A549 (cell line): ENCODE results near the gene KRT84. TPM values are rescaled to one million over a fixed set of nuclear protein-coding genes. Genes with fewer than 3 reads are reported as not detected.

ENCODE experiments used
- ATAC-seq, 2 experiments: fragments of 200-7000 bp in 1 of 2; fragments of >200 bp in 1 of 2; cut with Nextera tagmentation in 1 of 2; cut with Tn5 transposase in 1 of 2; 3 replicates each; pipeline versions ENCODE4 v1.8.0 to v1.9.1; 2018 to 2020; ENCODE audit warnings: mild to moderate bottlenecking in 1 of 2, moderate library complexity in 1 of 2
- CTCF ChIA-PET: fragments of 300-600 bp; sonication (Branson Sonifier 250); formaldehyde crosslinking; extraction: SDS; loops from one replicate; lab custom pipeline; 2021; ENCODE audit warnings: antibody characterized with exemption, inconsistent platforms; lab: Yijun Ruan, JAX
- POLR2A ChIA-PET: fragments of 350-600 bp; formaldehyde crosslinking; extraction: SDS; loops from one replicate; lab custom pipeline; 2021; ENCODE audit warnings: antibody characterized with exemption, inconsistent platforms; lab: Yijun Ruan, JAX
- DNase-seq, 2 experiments: peaks; one replicate each; pipeline versions ENCODE4 v3.0.0 to v3.0.0-alpha.2; 2011 to 2016; ENCODE audit warnings: low read depth in 1 of 2, low spot score in 1 of 2
- FAIRE-seq: peaks from 2 replicates; lab custom pipeline; 2011; peaks lifted over from hg19 to GRCh38; lab: Jason Lieb, UNC
- H3K27ac ChIP-seq, 2 experiments: fragments of >200 bp; sonication (Bioruptor Twin); formaldehyde crosslinking; 3 replicates each; pipeline ENCODE4 v1.5.1; 2016 to 2017
- H3K4me1 ChIP-seq: fragments of >200 bp; sonication (Bioruptor Twin); formaldehyde crosslinking; 3 replicates; pipeline ENCODE4 v1.6.1; 2016
- H3K4me2 ChIP-seq: fragments of >200 bp; sonication (Bioruptor Twin); formaldehyde crosslinking; 3 replicates; pipeline ENCODE4 v1.6.1; 2016
- H3K4me3 ChIP-seq: fragments of >200 bp; sonication (Bioruptor Twin); formaldehyde crosslinking; 3 replicates; pipeline ENCODE4 v1.5.1; 2016
- H3K9me3 ChIP-seq: fragments of >200 bp; sonication (Bioruptor Twin); formaldehyde crosslinking; 3 replicates; pipeline ENCODE4 v1.6.1; 2016
- CTCF ChIP-seq: fragments of >200 bp; sonication (Bioruptor Twin); formaldehyde crosslinking; IDR thresholded peaks from 3 replicates; pipeline ENCODE4 v1.5.1; 2016
- EHF ChIP-seq: fragments of 250-450 bp; sonication (Bioruptor Pico); IDR thresholded peaks from 2 replicates; pipeline ENCODE4 v1.5.0; 2020; ENCODE audit warnings: mild to moderate bottlenecking
- ELK1 ChIP-seq: fragments of 150-350 bp; IDR thresholded peaks from 2 replicates; pipeline ENCODE4 v1.6.1; 2014; ENCODE audit warnings: low read depth, mild to moderate bottlenecking, low read length
- ESRRA ChIP-seq: fragments of 150-350 bp; IDR thresholded peaks from 2 replicates; pipeline ENCODE4 v1.6.1; 2014; ENCODE audit warnings: mild to moderate bottlenecking, low read length, borderline replicate concordance
- FOSB ChIP-seq: fragments of 250-450 bp; sonication (Bioruptor Pico); IDR thresholded peaks from 2 replicates; pipeline ENCODE4 v1.5.0; 2020; ENCODE audit warnings: mild to moderate bottlenecking, moderate library complexity
- FOSL2 ChIP-seq, 2 experiments: fragments of 450-650 bp in 1 of 2; fragments of >200 bp in 1 of 2; sonication (Bioruptor Twin) in 1 of 2; formaldehyde crosslinking; IDR thresholded peaks; 2 replicates each; pipeline versions ENCODE4 v1.5.0 to v1.6.1; 2016 to 2020; ENCODE audit warnings: mild to moderate bottlenecking in 1 of 2, moderate library complexity in 1 of 2
- HOXA7 ChIP-seq: fragments of 250-450 bp; sonication (Bioruptor Pico); IDR thresholded peaks from 2 replicates; pipeline ENCODE4 v1.5.0; 2020; ENCODE audit warnings: mild to moderate bottlenecking, moderate library complexity
- JUNB ChIP-seq: fragments of >200 bp; sonication (Bioruptor Twin); formaldehyde crosslinking; IDR thresholded peaks from 2 replicates; pipeline ENCODE4 v1.6.1; 2016
- NFE2L2 ChIP-seq: fragments of 150-350 bp; conservative IDR thresholded peaks from 2 replicates; pipeline ENCODE4 v1.6.1; 2014; ENCODE audit warnings: low read length
- NPAS2 ChIP-seq: fragments of 250-450 bp; sonication (Bioruptor Pico); IDR thresholded peaks from 2 replicates; pipeline ENCODE4 v1.8.0; 2022; ENCODE audit warnings: mild to moderate bottlenecking, moderate library complexity, borderline replicate concordance
- NR3C1 ChIP-seq: fragments of >200 bp; sonication (Bioruptor Twin); formaldehyde crosslinking; IDR thresholded peaks from 3 replicates; pipeline ENCODE4 v1.6.1; 2017
- POLR2A ChIP-seq: IDR thresholded peaks from 2 replicates; pipeline ENCODE4 v1.6.1; 2012; ENCODE audit warnings: mild to moderate bottlenecking, low read length
- RAD21 ChIP-seq, 2 experiments: fragments of >200 bp in 1 of 2; sonication (Bioruptor Twin) in 1 of 2; formaldehyde crosslinking in 1 of 2; IDR thresholded peaks in 1 of 2; conservative IDR thresholded peaks in 1 of 2; 2 replicates in 1 of 2; 3 replicates in 1 of 2; pipeline ENCODE4 v1.6.1; 2012 to 2018; ENCODE audit warnings: inconsistent platforms in 1 of 2
- RARB ChIP-seq: fragments of 250-450 bp; sonication (Bioruptor Pico); IDR thresholded peaks from 2 replicates; pipeline ENCODE4 v1.8.0; 2021; ENCODE audit warnings: mild to moderate bottlenecking, moderate library complexity
- RCOR1 ChIP-seq: fragments of 150-350 bp; IDR thresholded peaks from 2 replicates; pipeline ENCODE4 v1.6.1; 2014; ENCODE audit warnings: antibody characterized with exemption, low read length, low read depth
- RFX5 ChIP-seq: fragments of 450-650 bp; IDR thresholded peaks from 2 replicates; pipeline ENCODE4 v1.7.1; 2014; ENCODE audit warnings: antibody characterized with exemption, mild to moderate bottlenecking, moderate library complexity
- SMC3 ChIP-seq: fragments of >200 bp; sonication (Bioruptor Twin); formaldehyde crosslinking; IDR thresholded peaks from 3 replicates; pipeline ENCODE4 v1.6.1; 2018; ENCODE audit warnings: inconsistent platforms
- SREBF2 ChIP-seq: fragments of 450-650 bp; IDR thresholded peaks from 2 replicates; pipeline ENCODE4 v1.6.1; 2014; ENCODE audit warnings: mild to moderate bottlenecking, moderate library complexity
- TFCP2L1 ChIP-seq: fragments of 250-450 bp; sonication (Bioruptor Pico); IDR thresholded peaks from 2 replicates; pipeline ENCODE4 v1.5.0; 2021; ENCODE audit warnings: mild to moderate bottlenecking
- ZC3H11A ChIP-seq: fragments of 450-650 bp; IDR thresholded peaks from 2 replicates; pipeline ENCODE4 v1.6.1; 2014; ENCODE audit warnings: antibody characterized with exemption, mild to moderate bottlenecking
- ZNF302 ChIP-seq: fragments of 250-450 bp; sonication (Bioruptor Pico); IDR thresholded peaks from 2 replicates; pipeline ENCODE4 v1.9.0; 2021; ENCODE audit warnings: inconsistent platforms, mild to moderate bottlenecking, moderate library complexity
- ZSCAN20 ChIP-seq: fragments of 250-450 bp; sonication (Bioruptor Pico); IDR thresholded peaks from 2 replicates; pipeline ENCODE4 v1.8.0; 2022; ENCODE audit warnings: mild to moderate bottlenecking, moderate library complexity
- WGBS: methylation state at CpG from one replicate; pipeline ENCODE4 v1.1.6; 2017; ENCODE audit errors: missing lambda C conversion rate; 5-methylcytosine and 5-hydroxymethylcytosine counted together
- polyA plus RNA-seq, 4 experiments: library from polyadenylated mRNA; depleted of rRNA in 3 of 4; stranded (reverse); fragments of >200 nt; fragmentation: RNase III in 1 of 4; extraction: RNeasy Plus Mini Kit Qiagen cat#74134 plus additional on column Dnase treatment in 1 of 4; gene quantifications; 2 replicates in 3 of 4; 3 replicates in 1 of 4; pipeline ENCODE4 v1.2.3, GENCODE V29; 2011 to 2017

KRT84 gene
- polyA plus RNA-seq, 2 of the 4 experiments (the other 2 are of a cell fraction) = not detected

- Histone ChIP-seq H3K9me3 (no peaks in the 10 kb centered on the region), H3K4me2 (no peak overlapping the region)
- TF ChIP-seq ELK1 (no peak), RAD21 (conservative IDR thresholded peaks at IDR 0.05 in 1 of 2, IDR thresholded peaks at IDR 0.05 in 1 of 2) (no peak), ZSCAN20 (CRISPR knock-in tag) (no peak), RARB (CRISPR knock-in tag) (no peak), TFCP2L1 (CRISPR knock-in tag) (no peak), ESRRA (no peak), EHF (CRISPR knock-in tag) (no peak), SREBF2 (no peak), JUNB (no peak), POLR2A (no peak), NFE2L2 (no peak)
- TF ChIP-seq, all 56 proteins: peak for 0
- ChIA-PET CTCF (interaction anchor here (0.7 to 4.2 kb wide), 11 partner anchors 10 to 631 kb away, joined by 3 to 21 read pairs (median 6); no protein-coding TSS in a partner anchor), POLR2A (no interaction called here)
- FAIRE-seq = no peak
- no peak overlapping the region for H3K4me3 ChIP-seq
- WGBS = 89% methylated on average over 8 of the region's 8 CpGs
- H3K4me1 ChIP-seq = peaks cover 14% of the 10 kb centered on the region
- no peak for DNase-seq
- no peak overlapping the region for H3K27ac ChIP-seq
- ATAC-seq = no peak
These were observed 35.3 kb downstream of the KRT84 start for GRCh38 chr12:52350021-52350620.

- peaks cover 17% of the 10 kb centered on the region for H3K4me1 ChIP-seq
- ATAC-seq (no peak), FAIRE-seq (no peak), DNase-seq (no peak)
- H3K4me3 ChIP-seq = no peak overlapping the region
- no peak overlapping the region for H3K27ac ChIP-seq
- TF ChIP-seq HOXA7 (CRISPR knock-in tag) = no peak
- ChIA-PET CTCF (interaction anchor here (3.2 to 4.2 kb wide), 4 partner anchors 12 to 531 kb away, joined by 11 to 21 read pairs (median 14); no protein-coding TSS in a partner anchor), POLR2A (no interaction called here)
- H3K9me3 ChIP-seq = 0 out of 3 replicates have a peak, but pooled peaks cover under 1% of the 10 kb centered on the region
- H3K4me2 ChIP-seq = no peak overlapping the region
- WGBS = 88% methylated on average over 6 of the region's 6 CpGs
These were observed 36.3 kb downstream of the KRT84 start for GRCh38 chr12:52349196-52349595.

- no peak overlapping the region for H3K4me3 ChIP-seq
- H3K4me1 ChIP-seq = peaks cover 17% of the 10 kb centered on the region
- ChIA-PET CTCF (interaction anchor here (0.6 to 3.6 kb wide), 4 partner anchors 14 to 917 kb away, joined by 6 to 16 read pairs (median 12); no protein-coding TSS in a partner anchor), POLR2A (no interaction called here)
- DNase-seq = no peak
- 84% methylated on average over 16 of the region's 16 CpGs for WGBS
- peaks cover 11% of the 10 kb centered on the region for H3K9me3 ChIP-seq
- H3K4me2 ChIP-seq = no peak overlapping the region
- no peak for TF ChIP-seq CTCF
- TF ChIP-seq FOSB = no peak
- TF ChIP-seq SREBF2 = no peak
- no peak for TF ChIP-seq FOSL2 (IDR thresholded peaks at IDR 0.05)
- no peak for TF ChIP-seq FOSL2 (CRISPR knock-in tag; IDR thresholded peaks at IDR 0.05)
- no peak for TF ChIP-seq NPAS2 (CRISPR knock-in tag)
- no peak for TF ChIP-seq RFX5
- TF ChIP-seq ZNF302 (CRISPR knock-in tag) = no peak
- no peak for TF ChIP-seq NR3C1
- no peak for TF ChIP-seq RCOR1
- TF ChIP-seq ZC3H11A = no peak
- TF ChIP-seq SMC3 = no peak
- TF ChIP-seq, all 56 proteins: peak for 0
- FAIRE-seq = no peak
- no peak; a peak in 2 of 6 replicates for ATAC-seq
- peak overlapping the region in 1 of 2 experiments; percentile 62; a peak in 2 of 6 replicates for H3K27ac ChIP-seq
These were observed 37.6 kb downstream of the KRT84 start for GRCh38 chr12:52347551-52348510.
